ENCODE measurements around the gene SAG.

The SAG gene

DNA sequence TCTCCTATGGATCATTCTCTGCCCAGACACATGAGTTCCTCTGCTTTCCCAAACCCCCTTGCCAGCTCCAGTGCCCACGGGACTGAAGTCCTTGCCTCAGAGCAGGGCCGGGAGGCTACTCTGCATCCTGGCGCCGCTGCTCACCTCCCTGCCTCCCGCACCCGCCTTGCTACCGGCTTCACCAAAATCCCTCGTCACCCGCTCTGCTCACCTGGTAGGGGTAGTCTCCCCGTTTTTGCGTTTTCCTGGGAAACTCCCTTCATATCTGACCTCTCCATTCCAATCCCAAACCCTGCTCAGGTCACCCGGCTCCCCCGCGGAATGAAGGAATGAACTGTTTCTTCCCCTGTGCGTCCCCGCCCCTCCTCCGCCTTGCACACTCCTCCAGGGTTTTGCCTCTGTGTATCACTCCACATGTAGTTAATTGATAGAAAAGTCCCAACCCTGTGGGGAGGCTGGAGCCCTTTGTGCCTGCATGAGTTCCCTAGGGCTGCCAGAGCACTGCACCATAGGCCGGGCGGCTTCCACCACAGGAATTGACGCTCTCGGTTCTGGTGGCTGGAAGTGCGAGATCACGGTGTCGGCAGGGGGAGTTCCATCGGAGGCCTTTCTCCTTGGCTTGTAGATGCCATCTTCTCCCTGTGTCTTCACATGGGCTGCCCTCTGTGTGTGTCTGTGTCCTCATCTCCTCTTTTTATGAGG lies 44.7 kb downstream of the SAG start:
- no peak overlapping the region for H3K4me3 ChIP-seq (ENCODE audit: low read depth, low read length)
- H3K9me3 ChIP-seq (ENCODE audit: insufficient read depth, low read depth, low read length): peaks cover 4% of the 10 kb centered on the region
- H3K4me2 ChIP-seq (ENCODE audit: low read length): no peak overlapping the region
- H3K23ac ChIP-seq (ENCODE audit: low read length): no peak overlapping the region
- H3K4ac ChIP-seq (ENCODE audit: low read depth, low read length): no peak overlapping the region
- peak overlapping the region; percentile 36 for H4K91ac ChIP-seq (ENCODE audit: low read depth, low read length)
- no peaks in the 10 kb centered on the region for H3K27me3 ChIP-seq (ENCODE audit: insufficient read depth, low read length)
- DNase-seq: no peak
- H4K8ac ChIP-seq (ENCODE audit: low read depth, low read length): no peak overlapping the region
- H3K14ac ChIP-seq (ENCODE audit: low read length): no peak overlapping the region
- peak overlapping the region; percentile 35 for H3K18ac ChIP-seq (ENCODE audit: low read length)
- peaks cover 14% of the 10 kb centered on the region for H3K79me1 ChIP-seq (ENCODE audit: low read length)
- no peak overlapping the region for H2BK5ac ChIP-seq (ENCODE audit: low read depth, low read length, poor library complexity)
- no peak overlapping the region for H3K9ac ChIP-seq (ENCODE audit: low read length)
- peaks cover 5% of the 10 kb centered on the region for H3K79me2 ChIP-seq (ENCODE audit: control insufficient read depth, insufficient read depth, low read length, poor library complexity)
- H2BK120ac ChIP-seq (ENCODE audit: insufficient read depth, low read length, poor library complexity): peak overlapping the region; percentile 10
- H3K36me3 ChIP-seq (ENCODE audit: control insufficient read depth in 1 of 2, insufficient read depth in 2 of 2, low read length in 2 of 2): no peaks in the 10 kb centered on the region
- no peak overlapping the region for H2AFZ ChIP-seq (ENCODE audit: insufficient read depth, low read length, poor library complexity)
- no CpG with 5 or more reads among the region's 25 CpGs for WGBS (ENCODE audit: extremely low coverage, insufficient coverage, insufficient read length)
- no peak overlapping the region for H3K27ac ChIP-seq (ENCODE audit: low read depth, low read length)
- peaks cover 18 to 31% of the 10 kb centered on the region in 2 experiments for H3K4me1 ChIP-seq (ENCODE audit: control insufficient read depth in 1 of 2, insufficient read depth in 2 of 2, low read length in 2 of 2)
- H4K12ac ChIP-seq (ENCODE audit: low read depth, low read length): no peak overlapping the region
- H2BK12ac ChIP-seq (ENCODE audit: low read length): no peak overlapping the region
- H2AK5ac ChIP-seq (ENCODE audit: low read length): peak overlapping the region; percentile 85

DNA sequence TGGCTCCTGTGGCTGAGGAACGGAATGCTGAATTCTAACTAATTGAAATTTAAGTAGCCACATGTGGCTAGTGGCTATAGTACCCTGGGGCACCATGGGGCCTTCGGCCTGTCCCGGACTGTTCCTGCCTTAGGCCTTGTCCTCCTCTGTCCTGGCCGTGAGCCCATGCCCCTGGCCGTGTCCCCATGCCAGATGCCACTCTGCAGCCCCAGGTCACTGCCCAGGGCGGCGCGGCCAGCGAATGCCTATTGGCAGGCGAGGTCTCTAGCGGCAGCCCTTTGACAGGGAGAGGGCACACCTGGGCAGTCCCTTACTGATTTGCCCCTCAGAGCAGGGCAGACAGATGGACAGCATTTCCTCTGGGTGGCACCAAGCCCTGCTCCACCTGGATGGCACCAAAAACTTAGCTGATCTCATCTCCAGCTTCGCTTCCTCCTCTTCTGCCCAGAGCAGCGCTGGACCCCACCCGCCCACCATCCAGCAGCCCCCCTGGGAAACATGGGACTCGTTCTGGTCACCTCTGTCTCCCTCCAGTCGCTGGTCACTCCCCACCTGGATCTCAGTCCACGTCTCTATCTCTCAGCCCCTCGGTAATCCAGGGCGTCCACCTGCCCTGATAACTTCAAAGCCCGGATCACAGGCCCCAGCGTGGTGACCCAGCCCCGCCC lies 45.6 kb downstream of the SAG start:
- Histone ChIP-seq H3K9ac (ENCODE audit: low read length) (peak overlapping the region; percentile 31), H4K91ac (ENCODE audit: low read depth, low read length) (peak overlapping the region; percentile 1), H4K8ac (ENCODE audit: low read depth, low read length) (no peak overlapping the region), H2BK12ac (ENCODE audit: low read length) (no peak overlapping the region), H3K9me3 (ENCODE audit: insufficient read depth, low read depth, low read length) (peaks cover 4% of the 10 kb centered on the region), H3K18ac (ENCODE audit: low read length) (no peak overlapping the region), H2BK5ac (ENCODE audit: low read depth, low read length, poor library complexity) (no peak overlapping the region), H3K23ac (ENCODE audit: low read length) (no peak overlapping the region), H2AFZ (ENCODE audit: insufficient read depth, low read length, poor library complexity) (no peak overlapping the region), H3K4me1 (ENCODE audit: control insufficient read depth in 1 of 2, insufficient read depth in 2 of 2, low read length in 2 of 2) (peaks cover 18 to 31% of the 10 kb centered on the region in 2 experiments), H3K4ac (ENCODE audit: low read depth, low read length) (no peak overlapping the region), H3K79me1 (ENCODE audit: low read length) (peaks cover 14% of the 10 kb centered on the region), H3K4me3 (ENCODE audit: low read depth, low read length) (no peak overlapping the region), H3K79me2 (ENCODE audit: control insufficient read depth, insufficient read depth, low read length, poor library complexity) (peaks cover 5% of the 10 kb centered on the region), H3K14ac (ENCODE audit: low read length) (no peak overlapping the region), H3K36me3 (ENCODE audit: control insufficient read depth in 1 of 2, insufficient read depth in 2 of 2, low read length in 2 of 2) (no peaks in the 10 kb centered on the region), H4K12ac (ENCODE audit: low read depth, low read length) (no peak overlapping the region), H3K27me3 (ENCODE audit: insufficient read depth, low read length) (no peaks in the 10 kb centered on the region), H2AK5ac (ENCODE audit: low read length) (no peak overlapping the region), H2BK120ac (ENCODE audit: insufficient read depth, low read length, poor library complexity) (no peak overlapping the region), H3K27ac (ENCODE audit: low read depth, low read length) (no peak overlapping the region), H3K4me2 (ENCODE audit: low read length) (peak overlapping the region; percentile 71)
- no peak for DNase-seq
- no CpG with 5 or more reads among the region's 22 CpGs for WGBS (ENCODE audit: extremely low coverage, insufficient coverage, insufficient read length)

DNA sequence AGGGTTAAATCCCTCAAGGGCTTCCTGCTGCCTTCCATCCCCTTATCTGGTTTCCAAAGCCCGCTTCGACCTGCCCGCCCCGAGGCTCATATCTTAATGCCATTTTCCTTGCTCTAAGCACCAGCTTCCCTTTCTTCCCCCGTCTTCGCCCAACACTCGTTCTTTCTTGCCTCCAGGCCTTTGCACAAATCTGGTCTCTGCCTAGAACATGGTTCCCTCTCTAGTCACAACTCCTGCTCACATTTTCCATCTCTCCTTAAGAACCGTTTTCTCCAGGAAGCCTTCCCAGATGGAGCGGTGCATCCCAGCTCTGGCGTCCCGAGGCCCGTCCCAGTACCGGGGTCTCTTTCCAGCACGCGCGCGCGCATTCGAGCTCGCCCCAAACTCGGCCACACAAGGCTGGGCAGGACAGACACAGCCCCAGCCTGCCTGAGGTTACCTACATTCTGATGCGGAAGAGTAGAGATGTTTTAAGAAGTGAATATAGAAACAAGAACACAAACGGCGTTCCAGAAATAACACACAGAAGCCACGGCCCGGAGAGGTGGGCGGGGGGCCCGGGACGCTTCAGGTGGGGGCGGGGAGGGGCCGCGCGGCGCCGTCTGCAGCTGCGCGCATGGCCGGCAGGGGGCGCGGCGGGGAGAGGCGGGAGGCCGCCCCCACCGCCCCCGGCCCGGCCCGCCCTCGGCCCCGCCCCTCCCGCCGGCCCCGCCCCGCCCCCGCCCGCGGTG lies 46.3 kb downstream of the SAG start, which contains the start of gene DGKD:
Gene DGKD (plus strand): TSS at position 726 of the 731 bp plus-strand sequence. CDS start 25 bp downstream, outside the sequence.
- Histone ChIP-seq H3K9me3 (ENCODE audit: insufficient read depth, low read depth, low read length) (peaks cover 4% of the 10 kb centered on the region), H4K8ac (ENCODE audit: low read depth, low read length) (peak within 1 kb of the TSS; percentile 87), H4K12ac (ENCODE audit: low read depth, low read length) (peak within 1 kb of the TSS; percentile 21), H3K14ac (ENCODE audit: low read length) (peak within 1 kb of the TSS; percentile 54), H2BK5ac (ENCODE audit: low read depth, low read length, poor library complexity) (peak within 1 kb of the TSS; percentile 29), H3K9ac (ENCODE audit: low read length) (peak within 1 kb of the TSS; percentile 92), H2BK12ac (ENCODE audit: low read length) (peak within 1 kb of the TSS; percentile 24), H3K27ac (ENCODE audit: low read depth, low read length) (peak within 1 kb of the TSS; percentile 77), H2AK5ac (ENCODE audit: low read length) (no peak within 1 kb of the TSS), H2AFZ (ENCODE audit: insufficient read depth, low read length, poor library complexity) (peak within 1 kb of the TSS; percentile 81), H3K4me1 (ENCODE audit: control insufficient read depth in 1 of 2, insufficient read depth in 2 of 2, low read length in 2 of 2) (peaks cover 17 to 31% of the 10 kb centered on the region in 2 experiments), H4K91ac (ENCODE audit: low read depth, low read length) (peak within 1 kb of the TSS; percentile 74), H3K36me3 (ENCODE audit: control insufficient read depth in 1 of 2, insufficient read depth in 2 of 2, low read length in 2 of 2) (no peaks in the 10 kb centered on the region), H3K4me2 (ENCODE audit: low read length) (peak within 1 kb of the TSS; percentile 99), H3K4ac (ENCODE audit: low read depth, low read length) (peak within 1 kb of the TSS; percentile 77), H2BK120ac (ENCODE audit: insufficient read depth, low read length, poor library complexity) (peak within 1 kb of the TSS; percentile 74), H3K79me1 (ENCODE audit: low read length) (peaks cover 14% of the 10 kb centered on the region), H3K23ac (ENCODE audit: low read length) (peak within 1 kb of the TSS; percentile 48), H3K79me2 (ENCODE audit: control insufficient read depth, insufficient read depth, low read length, poor library complexity) (peaks cover 5% of the 10 kb centered on the region), H3K27me3 (ENCODE audit: insufficient read depth, low read length) (no peaks in the 10 kb centered on the region), H3K4me3 (ENCODE audit: low read depth, low read length) (peak within 1 kb of the TSS; percentile 94), H3K18ac (ENCODE audit: low read length) (peak within 1 kb of the TSS; percentile 95)
- no CpG with 5 or more reads among the region's 56 CpGs for WGBS (ENCODE audit: extremely low coverage, insufficient coverage, insufficient read length)
- peak; percentile 96 to 97 for DNase-seq

DNA sequence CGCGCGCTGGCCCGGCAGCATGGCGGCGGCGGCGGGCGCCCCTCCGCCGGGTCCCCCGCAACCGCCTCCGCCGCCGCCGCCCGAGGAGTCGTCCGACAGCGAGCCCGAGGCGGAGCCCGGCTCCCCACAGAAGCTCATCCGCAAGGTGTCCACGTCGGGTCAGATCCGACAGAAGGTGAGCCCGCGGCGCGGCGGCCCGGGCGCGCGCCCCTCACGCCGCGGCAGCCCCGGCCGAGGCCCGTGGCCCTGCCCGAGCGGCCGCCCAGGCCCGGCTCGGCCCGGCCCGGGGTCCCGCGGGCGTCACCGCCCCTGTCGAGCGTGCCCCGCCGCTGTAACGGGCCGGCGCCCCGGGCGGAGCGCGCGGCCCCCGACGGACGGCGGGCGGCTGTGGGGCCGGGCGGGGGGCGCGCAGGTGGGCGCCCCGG lies 46.9 kb downstream of the SAG start:
- Histone ChIP-seq H3K18ac (ENCODE audit: low read length) (peak overlapping the region; percentile 95), H2AFZ (ENCODE audit: insufficient read depth, low read length, poor library complexity) (peak overlapping the region; percentile 81), H2BK12ac (ENCODE audit: low read length) (no peak overlapping the region), H3K4me2 (ENCODE audit: low read length) (peak overlapping the region; percentile 99), H4K12ac (ENCODE audit: low read depth, low read length) (no peak overlapping the region), H3K27me3 (ENCODE audit: insufficient read depth, low read length) (no peaks in the 10 kb centered on the region), H3K23ac (ENCODE audit: low read length) (no peak overlapping the region), H3K4ac (ENCODE audit: low read depth, low read length) (peak overlapping the region; percentile 77), H3K27ac (ENCODE audit: low read depth, low read length) (peak overlapping the region; percentile 41), H3K79me1 (ENCODE audit: low read length) (peaks cover 14% of the 10 kb centered on the region), H2AK5ac (ENCODE audit: low read length) (no peak overlapping the region), H3K14ac (ENCODE audit: low read length) (no peak overlapping the region), H3K36me3 (ENCODE audit: control insufficient read depth in 1 of 2, insufficient read depth in 2 of 2, low read length in 2 of 2) (no peaks in the 10 kb centered on the region), H3K9ac (ENCODE audit: low read length) (peak overlapping the region; percentile 92), H3K9me3 (ENCODE audit: insufficient read depth, low read depth, low read length) (peaks cover 2% of the 10 kb centered on the region), H3K79me2 (ENCODE audit: control insufficient read depth, insufficient read depth, low read length, poor library complexity) (peaks cover 5% of the 10 kb centered on the region), H2BK5ac (ENCODE audit: low read depth, low read length, poor library complexity) (no peak overlapping the region), H3K4me3 (ENCODE audit: low read depth, low read length) (peak overlapping the region; percentile 94), H4K91ac (ENCODE audit: low read depth, low read length) (peak overlapping the region; percentile 68), H2BK120ac (ENCODE audit: insufficient read depth, low read length, poor library complexity) (peak overlapping the region; percentile 74), H4K8ac (ENCODE audit: low read depth, low read length) (peak overlapping the region; percentile 87), H3K4me1 (ENCODE audit: control insufficient read depth in 1 of 2, insufficient read depth in 2 of 2, low read length in 2 of 2) (peaks cover 12 to 26% of the 10 kb centered on the region in 2 experiments)
- no CpG with 5 or more reads among the region's 77 CpGs for WGBS (ENCODE audit: extremely low coverage, insufficient coverage, insufficient read length)
- DNase-seq: no peak
